IMR-90 (cell line): ENCODE results near the gene KRIT1. TPM values are rescaled to one million over a fixed set of nuclear protein-coding genes. Genes with fewer than 3 reads are reported as not detected.

ENCODE experiments used
- ATAC-seq: fragments of 200-7000 bp; cut with Tn5 transposase; 2 replicates; pipeline ENCODE4 v1.9.1; 2020; ENCODE audit warnings: low read depth, mild to moderate bottlenecking, moderate library complexity
- BruUV-seq: library from RNA; stranded (reverse); fragments of 400-500 nt; replicated peaks from 2 replicates; lab custom pipeline; 2021; lab: Mats Ljungman, UMichigan
- CTCF ChIA-PET: fragments of 300-600 bp; formaldehyde crosslinking; extraction: SDS; loops from one replicate; lab custom pipeline; 2021; ENCODE audit warnings: antibody characterized with exemption; lab: Yijun Ruan, JAX
- POLR2A ChIA-PET: fragments of 300-600 bp; sonication (Branson Sonifier 250); formaldehyde crosslinking; loops from one replicate; lab custom pipeline; 2022; ENCODE audit warnings: antibody characterized with exemption; ENCODE audit not compliant: unreplicated experiment; lab: Charles Lee
- DNase-seq: peaks from one replicate; pipeline ENCODE4 v3.0.0; 2013
- H2AFZ ChIP-seq: replicated peaks from 2 replicates; pipeline ENCODE3; 2013; ENCODE audit warnings: low read length, mild to moderate bottlenecking; ENCODE audit not compliant: poor library complexity
- H2AK5ac ChIP-seq: 2 replicates; pipeline ENCODE4 v1.6.1; 2013; ENCODE audit warnings: low read depth, low read length, inconsistent platforms
- H2AK9ac ChIP-seq: replicated peaks from 2 replicates; pipeline ENCODE3; 2013; ENCODE audit warnings: mild to moderate bottlenecking, low read depth, low read length, moderate library complexity; ENCODE audit not compliant: poor library complexity
- H2BK120ac ChIP-seq: 2 replicates; pipeline ENCODE4 v1.6.1; 2013; ENCODE audit warnings: low read depth, low read length, inconsistent platforms
- H2BK15ac ChIP-seq: 3 replicates; pipeline ENCODE4 v1.6.1; 2013; ENCODE audit warnings: low read depth, low read length, inconsistent platforms
- H2BK20ac ChIP-seq: 2 replicates; pipeline ENCODE4 v1.6.1; 2013; ENCODE audit warnings: low read depth, mild to moderate bottlenecking, inconsistent platforms, low read length, moderate library complexity
- H2BK5ac ChIP-seq: 2 replicates; pipeline ENCODE4 v1.6.1; 2013; ENCODE audit warnings: mild to moderate bottlenecking, low read depth, low read length, inconsistent platforms; ENCODE audit not compliant: poor library complexity, severe bottlenecking
- H3K14ac ChIP-seq: replicated peaks from 2 replicates; pipeline ENCODE4 v1.6.1; 2013; ENCODE audit warnings: low read depth, low read length, inconsistent platforms
- H3K18ac ChIP-seq: 2 replicates; pipeline ENCODE4 v1.6.1; 2013; ENCODE audit warnings: low read depth, low read length, control low read depth
- H3K23ac ChIP-seq: 2 replicates; pipeline ENCODE4 v1.6.1; 2013; ENCODE audit warnings: low read depth, low read length, inconsistent platforms
- H3K27ac ChIP-seq: 2 replicates; pipeline ENCODE4 v1.5.1; 2013; ENCODE audit warnings: mild to moderate bottlenecking, control low read depth, low read length; ENCODE audit not compliant: insufficient read depth
- H3K27me3 ChIP-seq: 2 replicates; pipeline ENCODE4 v1.6.1; 2013; ENCODE audit warnings: low read length; ENCODE audit not compliant: control insufficient read depth, insufficient read depth
- H3K36me3 ChIP-seq: 2 replicates; pipeline ENCODE4 v1.6.1; 2013; ENCODE audit warnings: low read length, mixed read lengths; ENCODE audit not compliant: control insufficient read depth, insufficient read depth
- H3K4ac ChIP-seq: 2 replicates; pipeline ENCODE4 v1.6.1; 2013; ENCODE audit warnings: low read depth, low read length, inconsistent platforms
- H3K4me1 ChIP-seq: 2 replicates; pipeline ENCODE4 v1.6.1; 2013; ENCODE audit warnings: low read length, mixed read lengths; ENCODE audit not compliant: control insufficient read depth, insufficient read depth
- H3K4me2 ChIP-seq: 2 replicates; pipeline ENCODE4 v1.6.1; 2013; ENCODE audit warnings: low read depth, mild to moderate bottlenecking, control low read depth, low read length, moderate library complexity
- H3K4me3 ChIP-seq: 2 replicates; pipeline ENCODE4 v1.5.1; 2013; ENCODE audit warnings: low read depth, mild to moderate bottlenecking, control low read depth, low read length, moderate library complexity; ENCODE audit not compliant: insufficient read depth
- H3K56ac ChIP-seq: 2 replicates; pipeline ENCODE4 v1.6.1; 2013; ENCODE audit warnings: low read length, inconsistent platforms; ENCODE audit not compliant: insufficient read depth; ENCODE audit errors: extremely low read depth
- H3K79me1 ChIP-seq, 2 experiments: 2 replicates each; pipeline ENCODE4 v1.6.1; 2013; ENCODE audit warnings: low read length in 2 of 2, inconsistent platforms in 1 of 2, low read depth in 1 of 2
- H3K9ac ChIP-seq: 2 replicates; pipeline ENCODE4 v1.6.1; 2013; ENCODE audit warnings: low read depth, low read length, control low read depth
- H3K9me1 ChIP-seq: 2 replicates; pipeline ENCODE4 v1.6.1; 2013; ENCODE audit warnings: low read length, inconsistent platforms; ENCODE audit not compliant: insufficient read depth
- H3K9me3 ChIP-seq: 2 replicates; pipeline ENCODE4 v1.6.1; 2013; ENCODE audit warnings: low read length; ENCODE audit not compliant: control insufficient read depth, insufficient read depth
- H4K20me1 ChIP-seq: 2 replicates; pipeline ENCODE4 v1.6.1; 2013; ENCODE audit warnings: low read length, inconsistent platforms; ENCODE audit not compliant: insufficient read depth
- H4K5ac ChIP-seq: 2 replicates; pipeline ENCODE4 v1.6.1; 2013; ENCODE audit warnings: mild to moderate bottlenecking, low read depth, low read length, control low read depth
- H4K8ac ChIP-seq, 2 experiments: 2 replicates each; pipeline ENCODE4 v1.6.1; 2013; ENCODE audit warnings: low read depth in 2 of 2, low read length in 2 of 2, control low read depth in 1 of 2, inconsistent platforms in 1 of 2
- H4K91ac ChIP-seq: 2 replicates; pipeline ENCODE4 v1.6.1; 2013; ENCODE audit warnings: low read depth, low read length, inconsistent platforms; ENCODE audit not compliant: insufficient read depth
- BHLHE40 ChIP-seq: fragments of 150-350 bp; IDR thresholded peaks from 2 replicates; pipeline ENCODE4 v1.6.1; 2016; ENCODE audit warnings: mild to moderate bottlenecking, low read depth, low read length
- MXI1 ChIP-seq: IDR thresholded peaks from 2 replicates; pipeline ENCODE4 v1.6.1; 2012; ENCODE audit warnings: low read depth, mild to moderate bottlenecking, low read length, moderate library complexity, borderline replicate concordance
- POLR2A ChIP-seq: IDR thresholded peaks from 2 replicates; pipeline ENCODE4 v1.6.1; 2012; ENCODE audit warnings: mild to moderate bottlenecking, low read depth, low read length
- SMC3 ChIP-seq: fragments of 150-350 bp; IDR thresholded peaks from 2 replicates; pipeline ENCODE4 v1.6.1; 2016; ENCODE audit warnings: low read depth, mild to moderate bottlenecking, antibody characterized with exemption, low read length, moderate library complexity
- WGBS, 2 experiments: methylation state at CpG; one replicate each; pipeline versions ENCODE4 v1.1.5 to v1.1.7; 2013; ENCODE audit warnings: missing lambda C conversion rate in 2 of 2; ENCODE audit not compliant: insufficient read length in 1 of 2; ENCODE audit errors: extremely low coverage in 2 of 2; 5-methylcytosine and 5-hydroxymethylcytosine counted together
- dilution Hi-C: fragments of 300-500 bp; cut with HindIII; formaldehyde crosslinking; loops from one replicate; pipeline ENCODE4 v1.14.3; 2018; ENCODE audit warnings: low sequenced_read_pairs; ENCODE audit not compliant: unreplicated experiment
- in situ Hi-C: fragments of 300-500 bp; cut with MboI; formaldehyde crosslinking; loops from 3 replicates; pipeline ENCODE4 v1.14.3; 2019; ENCODE audit warnings: low sequenced_read_pairs, inconsistent platforms, mixed read lengths
- intact Hi-C: fragments of 100-400 bp; cut with micrococcal nuclease; formaldehyde crosslinking; loops from 2 replicates; pipeline ENCODE4 v1.10.0; 2022
- polyA plus RNA-seq, 3 experiments: library from polyadenylated mRNA; depleted of rRNA; stranded (reverse); fragments of >200 nt; gene quantifications; 2 replicates each; pipeline ENCODE4 v1.2.3, GENCODE V29; 2012; ENCODE audit warnings: low replicate concordance in 1 of 3
- total RNA-seq: library from RNA; depleted of rRNA; stranded (reverse); fragments of >200 nt; gene quantifications from 2 replicates; pipeline ENCODE4 v1.2.3, GENCODE V29; 2012

The KRIT1 gene
- total and polyA plus RNA-seq, 2 of the 4 experiments (the other 2 are of a cell fraction), result 22.9 to 38.2 TPM

DNA sequence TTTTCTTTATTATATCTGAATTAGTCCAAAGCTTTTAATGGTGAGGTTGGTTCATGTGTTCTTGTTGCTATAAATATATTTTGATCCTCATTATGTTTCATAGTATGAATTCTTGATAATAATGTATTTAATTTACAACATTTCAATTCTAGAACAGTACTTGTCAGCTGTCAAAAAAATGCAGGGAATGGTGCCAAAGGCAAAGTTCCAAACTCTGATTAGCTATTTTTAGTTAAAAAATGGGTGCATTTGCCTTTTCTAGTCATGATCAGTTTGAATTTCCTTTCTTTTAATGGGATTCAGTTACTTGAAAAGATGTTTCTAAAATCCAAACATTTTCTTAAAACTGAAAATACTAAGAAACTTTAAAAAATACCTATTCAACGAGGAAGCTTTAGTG is 49.7 kb upstream of the KRIT1 start:
- POLR2A ChIA-PET, result no interaction called here
- Histone ChIP-seq H2BK120ac (no peak overlapping the region), H4K8ac (no peak overlapping the region), H2AFZ (no peak overlapping the region), H3K9me3 (no peaks in the 10 kb centered on the region), H4K5ac (no peak overlapping the region), H4K20me1 (no peaks in the 10 kb centered on the region; the same call in 1 of the 2 replicates), H3K36me3 (peaks cover 3% of the 10 kb centered on the region; the same call in 1 of the 2 replicates), H3K4me3 (no peak overlapping the region), H3K23ac (no peak overlapping the region), H3K9ac (no peak overlapping the region), H2BK20ac (no peak overlapping the region), H2AK9ac (no peak overlapping the region), H3K14ac (no peak overlapping the region), H3K4me1 (peaks cover 3% of the 10 kb centered on the region; the same call in 1 of the 2 replicates), H3K27ac (no peak overlapping the region), H3K4ac (no peak overlapping the region), H3K4me2 (no peak overlapping the region), H3K79me1 (peaks cover 14 to 20% of the 10 kb centered on the region in 2 experiments), H4K91ac (no peak overlapping the region), H3K9me1 (no peaks in the 10 kb centered on the region), H2BK15ac (no peak overlapping the region), H2BK5ac (no peak overlapping the region), H3K18ac (no peak overlapping the region), H2AK5ac (no peak overlapping the region), H3K27me3 (no peaks in the 10 kb centered on the region), H3K56ac (no peak overlapping the region)
- TF ChIP-seq POLR2A (no peak), MXI1 (no peak), BHLHE40 (no peak), SMC3 (no peak)
- no TSS peak for BruUV-seq
- intact Hi-C loops, result no loop called here
- dilution Hi-C loops, result no loop called here
- no peak for ATAC-seq
- in situ Hi-C loops, result no loop called here
- CTCF ChIA-PET, result interaction anchor here (0.6 to 1.3 kb wide), 4 partner anchors 12 to 233 kb away, joined by 3 to 6 read pairs (median 4); partner anchors contain the start of genes PEX1 and RBM48
- no CpG with 5 or more reads among the region's 1 CpG for whole genome bisulfite sequencing, 2 experiments
- DNase-seq, result no peak
